Measurements from ENCODE around the gene RMI2. TPM values are rescaled to one million over a fixed set of nuclear protein-coding genes. Genes with fewer than 3 reads are reported as not detected.

RMI2 gene
- total and polyA plus RNA-seq, 9 donors = 5.7 to 12.5 (median 9.2) TPM

DNA sequence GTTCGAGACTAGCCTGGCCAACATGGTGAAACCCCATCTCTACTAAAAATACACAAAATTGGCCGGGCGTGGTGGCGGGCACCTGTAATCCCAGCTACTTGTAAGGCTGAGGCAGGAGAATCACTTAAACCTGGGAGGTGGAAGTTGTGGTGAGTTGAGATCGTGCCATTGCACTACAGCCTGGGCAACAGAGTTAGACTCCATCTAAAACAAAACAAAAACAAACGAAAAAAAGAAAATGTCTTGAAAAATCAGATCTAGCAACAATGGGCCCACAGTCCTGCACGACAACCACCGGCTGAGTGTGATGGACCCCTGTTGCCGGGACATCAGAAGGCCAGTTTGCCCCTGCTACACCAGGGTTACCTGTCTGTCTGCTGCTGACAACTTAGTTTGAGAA, 3.9 kb upstream of the RMI2 start:
- Histone ChIP-seq H3K27ac (ENCODE audit: low read length) (no peak overlapping the region), H3K27me3 (ENCODE audit: control insufficient read depth, insufficient read depth, low read length) (no peaks in the 10 kb centered on the region), H3K4me3 (ENCODE audit: low read length) (no peak overlapping the region), H3K4me1 (ENCODE audit: control insufficient read depth, insufficient read depth, low read length) (peaks cover 8% of the 10 kb centered on the region), H3K9me3 (replicated peaks; ENCODE audit: control insufficient read depth, low read depth, low read length) (no peaks in the 10 kb centered on the region), H3K36me3 (ENCODE audit: control insufficient read depth, insufficient read depth, low read length) (no peaks in the 10 kb centered on the region)
- 79% methylated on average over 4 of the region's 9 CpGs for WGBS (ENCODE audit: insufficient coverage)
- no peak for DNase-seq

DNA sequence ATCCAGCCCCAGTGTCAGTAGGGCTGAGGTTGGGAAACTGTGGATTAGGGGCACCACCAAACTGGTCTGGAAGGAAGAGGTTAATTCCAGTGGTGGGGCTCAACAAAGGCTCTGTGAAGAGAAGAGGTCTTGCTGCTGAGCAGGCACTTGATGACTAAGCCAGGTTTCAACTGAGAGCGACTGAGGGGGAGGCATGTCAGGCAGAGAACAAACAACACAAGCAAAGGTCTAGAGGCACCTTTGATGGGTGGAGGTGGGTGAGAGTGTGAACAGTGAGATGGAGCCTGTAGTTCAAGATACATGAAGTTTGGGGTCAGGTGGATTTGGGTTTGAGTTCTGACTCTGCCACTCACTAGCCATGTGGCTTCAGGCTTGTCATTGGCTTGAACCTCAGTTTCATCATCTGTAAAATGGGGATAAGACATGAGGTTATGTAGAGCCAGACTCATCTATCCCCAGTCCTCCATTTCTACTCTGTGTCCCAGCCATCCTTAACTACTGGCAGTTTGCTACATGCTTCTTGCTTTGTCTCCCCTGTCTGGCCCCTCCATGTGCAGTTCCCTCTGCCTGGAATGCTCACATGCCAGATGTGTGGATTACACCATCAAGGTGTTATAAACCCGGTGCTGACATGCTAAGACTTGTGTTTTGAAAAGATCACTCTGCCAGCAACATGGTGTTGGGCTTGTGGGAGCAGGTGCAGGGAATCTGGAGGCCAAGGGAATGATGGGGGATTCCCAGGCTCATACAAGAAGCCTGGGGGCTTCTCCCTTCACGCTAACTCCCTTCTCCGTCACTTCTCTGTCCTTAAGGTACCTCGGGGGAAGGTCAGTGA, 3.0 kb upstream of the RMI2 start:
- H3K27ac ChIP-seq (ENCODE audit: low read length) = no peak overlapping the region
- no peak for DNase-seq
- peaks cover 8% of the 10 kb centered on the region for H3K4me1 ChIP-seq (ENCODE audit: control insufficient read depth, insufficient read depth, low read length)
- no peak overlapping the region for H3K4me3 ChIP-seq (ENCODE audit: low read length)
- no peaks in the 10 kb centered on the region for H3K36me3 ChIP-seq (ENCODE audit: control insufficient read depth, insufficient read depth, low read length)
- no peaks in the 10 kb centered on the region for H3K27me3 ChIP-seq (ENCODE audit: control insufficient read depth, insufficient read depth, low read length)
- WGBS (ENCODE audit: insufficient coverage) = 53% methylated on average over 2 of the region's 5 CpGs
- H3K9me3 ChIP-seq (replicated peaks; ENCODE audit: control insufficient read depth, low read depth, low read length) = no peaks in the 10 kb centered on the region

DNA sequence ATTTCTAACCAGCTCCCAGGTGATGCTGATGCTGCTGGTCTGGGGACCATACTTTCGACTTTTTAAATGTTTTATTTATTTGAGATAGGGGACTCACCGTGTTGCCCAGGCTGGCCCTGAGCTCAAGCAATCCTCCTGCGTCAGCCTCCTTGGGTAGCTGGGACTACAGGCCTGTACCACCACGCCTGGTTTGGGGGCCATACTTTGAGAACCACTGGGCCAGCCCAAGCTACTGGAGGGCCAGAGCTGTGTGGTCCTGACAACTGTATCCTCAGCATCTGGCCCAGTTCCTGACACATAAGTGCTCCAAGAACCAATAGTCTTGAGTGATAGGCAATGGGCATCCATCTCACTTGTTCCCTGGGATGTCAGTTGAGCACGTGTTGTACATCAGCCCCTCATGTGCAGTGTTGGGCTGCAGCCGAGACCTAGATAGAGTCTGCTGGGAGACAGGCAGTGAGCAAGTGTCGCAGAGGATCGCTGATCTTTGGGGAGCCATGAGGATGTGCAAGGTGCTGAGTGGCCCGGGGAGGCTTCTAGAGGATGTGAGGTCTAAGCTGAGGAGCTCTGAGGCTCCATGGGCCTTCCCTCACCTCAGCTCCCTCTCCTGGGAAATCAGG, 1.6 kb downstream of the RMI2 start:
- Histone ChIP-seq H3K27ac (ENCODE audit: low read length) (no peak overlapping the region), H3K36me3 (ENCODE audit: control insufficient read depth, insufficient read depth, low read length) (no peaks in the 10 kb centered on the region), H3K4me3 (ENCODE audit: low read length) (no peak overlapping the region), H3K27me3 (ENCODE audit: control insufficient read depth, insufficient read depth, low read length) (no peaks in the 10 kb centered on the region), H3K9me3 (replicated peaks; ENCODE audit: control insufficient read depth, low read depth, low read length) (no peaks in the 10 kb centered on the region), H3K4me1 (ENCODE audit: control insufficient read depth, insufficient read depth, low read length) (peaks cover 29% of the 10 kb centered on the region)
- no peak for DNase-seq
- 68% methylated on average over 4 of the region's 9 CpGs for WGBS (ENCODE audit: insufficient coverage)

DNA sequence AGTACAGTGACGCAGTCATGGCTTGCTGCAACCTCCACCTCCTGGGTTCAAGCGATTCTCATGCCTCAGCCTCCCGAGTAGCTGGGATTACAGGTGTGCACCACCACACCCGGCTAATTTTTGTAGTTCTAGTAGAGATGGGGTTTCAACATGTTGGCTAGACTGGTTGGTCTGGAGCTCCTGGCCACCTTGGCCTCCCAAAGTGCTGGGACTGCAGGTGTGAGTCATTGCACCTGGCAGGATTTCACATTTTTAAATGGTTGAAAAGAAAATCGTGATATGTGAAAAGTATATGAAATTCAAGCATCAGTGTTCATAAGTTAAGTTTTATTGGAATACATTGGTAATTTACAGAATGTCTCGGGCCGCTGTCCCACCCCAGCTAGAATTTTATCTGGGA, 2.6 kb downstream of the RMI2 start:
- peaks cover 29% of the 10 kb centered on the region for H3K4me1 ChIP-seq (ENCODE audit: control insufficient read depth, insufficient read depth, low read length)
- WGBS (ENCODE audit: insufficient coverage) = 84% methylated on average over 5 of the region's 7 CpGs
- H3K4me3 ChIP-seq (ENCODE audit: low read length) = no peak overlapping the region

DNA sequence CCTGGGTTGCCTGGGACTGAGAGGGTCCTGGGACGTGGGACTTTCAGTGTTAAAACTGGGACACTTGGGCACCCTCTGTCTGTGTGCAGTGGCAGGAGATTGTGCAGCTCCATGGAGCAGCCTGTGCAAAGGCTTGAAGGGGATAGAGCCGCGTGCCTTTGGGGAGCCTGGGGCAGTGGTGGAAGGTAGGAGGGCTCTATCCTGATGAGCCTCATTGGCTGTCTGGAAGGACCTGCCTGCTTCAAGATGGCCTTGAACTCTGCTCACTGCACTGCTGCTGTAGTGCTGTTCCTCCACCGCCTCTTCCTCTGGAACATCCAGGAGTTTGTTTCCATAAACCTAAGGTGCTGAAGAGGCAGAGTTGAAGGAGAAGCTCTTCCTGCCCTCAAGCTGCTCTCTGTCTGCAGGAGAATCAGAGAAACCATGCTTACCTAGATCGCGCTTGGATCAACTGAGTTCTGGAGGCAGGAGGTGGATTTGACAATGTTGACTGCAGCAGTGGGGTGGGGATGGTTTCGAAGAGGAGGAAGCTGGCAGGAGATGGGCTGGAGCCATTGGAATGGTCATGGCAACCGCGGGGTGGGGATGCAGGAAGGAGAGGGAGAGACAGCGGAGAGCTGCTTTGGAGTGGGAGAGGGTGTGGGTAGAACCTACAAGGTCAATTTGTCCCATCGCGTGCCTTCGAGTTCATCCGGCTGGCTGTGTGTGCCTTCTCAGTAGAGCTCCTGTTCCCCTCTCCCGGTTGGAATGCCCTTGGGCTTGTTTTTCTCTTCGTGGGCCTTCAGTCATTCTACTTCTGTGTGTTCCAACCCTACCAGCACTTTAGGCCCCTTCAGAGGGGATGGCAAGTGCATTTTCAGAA, 3.7 kb downstream of the RMI2 start:
- Histone ChIP-seq H3K36me3 (ENCODE audit: control insufficient read depth, insufficient read depth, low read length) (no peaks in the 10 kb centered on the region), H3K27ac (ENCODE audit: low read length) (peak overlapping the region; percentile 88)

More for the DNA sequence above, 2.6 kb downstream of the RMI2 start:
- H3K27me3 ChIP-seq (ENCODE audit: control insufficient read depth, insufficient read depth, low read length) = no peaks in the 10 kb centered on the region
- H3K27ac ChIP-seq (ENCODE audit: low read length) = no peak overlapping the region
- DNase-seq = no peak
- H3K9me3 ChIP-seq (replicated peaks; ENCODE audit: control insufficient read depth, low read depth, low read length) = no peaks in the 10 kb centered on the region
- H3K36me3 ChIP-seq (ENCODE audit: control insufficient read depth, insufficient read depth, low read length) = no peaks in the 10 kb centered on the region

GRCh38 chr16:11349599-11350276, 4.5 kb downstream of the RMI2 start:
- Histone ChIP-seq H3K27ac (ENCODE audit: low read length) (peak overlapping the region; percentile 88), H3K9me3 (replicated peaks; ENCODE audit: control insufficient read depth, low read depth, low read length) (peaks cover 2% of the 10 kb centered on the region), H3K36me3 (ENCODE audit: control insufficient read depth, insufficient read depth, low read length) (no peaks in the 10 kb centered on the region), H3K4me3 (ENCODE audit: low read length) (no peak overlapping the region), H3K27me3 (ENCODE audit: control insufficient read depth, insufficient read depth, low read length) (no peaks in the 10 kb centered on the region), H3K4me1 (ENCODE audit: control insufficient read depth, insufficient read depth, low read length) (peaks cover 35% of the 10 kb centered on the region)
- 23% methylated on average over 11 of the region's 14 CpGs for WGBS (ENCODE audit: insufficient coverage)
- DNase-seq = peak; percentile 84

More for the DNA sequence above, 3.7 kb downstream of the RMI2 start:
- Histone ChIP-seq H3K4me1 (ENCODE audit: control insufficient read depth, insufficient read depth, low read length) (peaks cover 29% of the 10 kb centered on the region), H3K4me3 (ENCODE audit: low read length) (no peak overlapping the region), H3K27me3 (ENCODE audit: control insufficient read depth, insufficient read depth, low read length) (no peaks in the 10 kb centered on the region), H3K9me3 (replicated peaks; ENCODE audit: control insufficient read depth, low read depth, low read length) (peaks cover 2% of the 10 kb centered on the region)
- WGBS (ENCODE audit: insufficient coverage) = 86% methylated on average over 13 of the region's 16 CpGs
- no peak for DNase-seq

DNA sequence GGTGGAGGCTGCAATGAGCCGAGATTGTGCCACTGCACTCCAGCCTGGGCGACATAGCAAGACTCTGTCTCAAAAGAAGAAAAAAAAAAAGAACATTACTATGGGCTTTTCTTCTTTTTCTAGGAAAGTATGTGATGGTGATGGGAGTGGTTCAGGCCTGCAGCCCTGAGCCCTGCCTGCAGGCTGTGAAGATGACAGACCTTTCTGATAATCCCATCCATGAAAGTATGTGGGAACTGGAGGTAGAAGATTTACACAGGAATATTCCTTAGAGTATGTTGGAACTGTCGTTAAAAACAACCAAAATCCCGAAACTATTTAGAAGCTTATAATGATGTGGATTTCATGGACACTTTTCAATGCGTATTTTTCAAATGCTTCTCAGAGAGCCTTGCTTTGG, 5.3 kb downstream of the RMI2 start:
- DNase-seq = no peak
- H3K27me3 ChIP-seq (ENCODE audit: control insufficient read depth, insufficient read depth, low read length) = peaks cover under 1% of the 10 kb centered on the region
- peaks cover 2% of the 10 kb centered on the region for H3K9me3 ChIP-seq (replicated peaks; ENCODE audit: control insufficient read depth, low read depth, low read length)
- H3K4me1 ChIP-seq (ENCODE audit: control insufficient read depth, insufficient read depth, low read length) = peaks cover 38% of the 10 kb centered on the region
- 0% methylated on average over 1 of the region's 5 CpGs for WGBS (ENCODE audit: insufficient coverage)
- no peaks in the 10 kb centered on the region for H3K36me3 ChIP-seq (ENCODE audit: control insufficient read depth, insufficient read depth, low read length)
- peak overlapping the region; percentile 88 for H3K27ac ChIP-seq (ENCODE audit: low read length)
- H3K4me3 ChIP-seq (ENCODE audit: low read length) = no peak overlapping the region

- H3K27ac ChIP-seq (ENCODE audit: low read length) = peak overlapping the region; percentile 88
Observed at GRCh38 chr16:11350921-11351335, 5.7 kb downstream of the RMI2 start.

GRCh38 chr16:11353158-11353557, 7.9 kb downstream of the RMI2 start:
- H3K4me1 ChIP-seq (ENCODE audit: control insufficient read depth, insufficient read depth, low read length) = peaks cover 50% of the 10 kb centered on the region

More at GRCh38 chr16:11350921-11351335, 5.7 kb downstream of the RMI2 start:
- peaks cover 2% of the 10 kb centered on the region for H3K27me3 ChIP-seq (ENCODE audit: control insufficient read depth, insufficient read depth, low read length)
- H3K4me1 ChIP-seq (ENCODE audit: control insufficient read depth, insufficient read depth, low read length) = peaks cover 38% of the 10 kb centered on the region
- H3K4me3 ChIP-seq (ENCODE audit: low read length) = no peak overlapping the region
- peak; percentile 95 for DNase-seq
- 0% methylated on average over 2 of the region's 8 CpGs for WGBS (ENCODE audit: insufficient coverage)
- no peaks in the 10 kb centered on the region for H3K36me3 ChIP-seq (ENCODE audit: control insufficient read depth, insufficient read depth, low read length)
- H3K9me3 ChIP-seq (replicated peaks; ENCODE audit: control insufficient read depth, low read depth, low read length) = peaks cover 2% of the 10 kb centered on the region

More at GRCh38 chr16:11353158-11353557, 7.9 kb downstream of the RMI2 start:
- Histone ChIP-seq H3K36me3 (ENCODE audit: control insufficient read depth, insufficient read depth, low read length) (no peaks in the 10 kb centered on the region), H3K27ac (ENCODE audit: low read length) (no peak overlapping the region), H3K4me3 (ENCODE audit: low read length) (no peak overlapping the region), H3K9me3 (replicated peaks; ENCODE audit: control insufficient read depth, low read depth, low read length) (peaks cover 2% of the 10 kb centered on the region), H3K27me3 (ENCODE audit: control insufficient read depth, insufficient read depth, low read length) (peaks cover 2% of the 10 kb centered on the region)
- no peak for DNase-seq
- whole genome bisulfite sequencing (ENCODE audit: insufficient coverage) = 56% methylated on average over 4 of the region's 4 CpGs
